GM12878 (cell line): ENCODE data around the gene INTS6. TPM values are rescaled to one million over a fixed set of nuclear protein-coding genes. Genes with fewer than 3 reads are reported as not detected.

Source experiments
- BCL11A ChIP-seq: IDR thresholded peaks from 2 replicates; pipeline ENCODE4 v1.6.1; 2011; ENCODE audit warnings: low read depth, low read length
- BHLHE40 ChIP-seq, 2 experiments: fragments of 450-650 bp in 1 of 2; IDR thresholded peaks; 2 replicates each; pipeline ENCODE4 v1.6.1; 2011 to 2017; ENCODE audit warnings: low read depth in 2 of 2, borderline replicate concordance in 1 of 2, improper control_type of control experiment in 1 of 2, low read length in 1 of 2, mild to moderate bottlenecking in 1 of 2
- CBX5 ChIP-seq: sonication (generic); IDR thresholded peaks from 2 replicates; pipeline ENCODE4 v1.6.1; 2016; ENCODE audit warnings: low read depth, moderate library complexity, mild to moderate bottlenecking, inconsistent platforms
- CREM ChIP-seq: IDR thresholded peaks from 2 replicates; pipeline ENCODE4 v1.6.1; 2014; ENCODE audit warnings: antibody characterized with exemption, low read depth
- DPF2 ChIP-seq: fragments of 450-650 bp; IDR thresholded peaks from 2 replicates; pipeline ENCODE4 v1.6.1; 2017; ENCODE audit warnings: mild to moderate bottlenecking
- EZH2 ChIP-seq: IDR thresholded peaks from 2 replicates; pipeline ENCODE4 v1.6.1; 2012; ENCODE audit warnings: low read depth, mild to moderate bottlenecking, control low read depth, inconsistent platforms, low read length, borderline replicate concordance; ENCODE audit not compliant: control insufficient read depth
- IKZF1 ChIP-seq: fragments of 450-650 bp; conservative IDR thresholded peaks from 2 replicates; pipeline ENCODE4 v1.6.1; 2017; ENCODE audit warnings: antibody characterized with exemption, mild to moderate bottlenecking
- IRF4 ChIP-seq: IDR thresholded peaks from 2 replicates; pipeline ENCODE4 v1.6.1; 2011; ENCODE audit warnings: low read depth, low read length
- MEF2B ChIP-seq: fragments of 450-650 bp; IDR thresholded peaks from 2 replicates; pipeline ENCODE4 v1.6.1; 2018; ENCODE audit warnings: mild to moderate bottlenecking, moderate library complexity; ENCODE audit not compliant: partially characterized antibody, poor library complexity, severe bottlenecking
- MTA2 ChIP-seq: fragments of 450-650 bp; IDR thresholded peaks from 2 replicates; pipeline ENCODE4 v1.6.1; 2016; ENCODE audit warnings: low read depth, mild to moderate bottlenecking, moderate library complexity
- NBN ChIP-seq: fragments of 450-650 bp; IDR thresholded peaks from 2 replicates; pipeline ENCODE4 v1.6.1; 2016
- NR2F1 ChIP-seq: fragments of 450-650 bp; conservative IDR thresholded peaks from 2 replicates; pipeline ENCODE4 v1.6.1; 2017; ENCODE audit warnings: mild to moderate bottlenecking
- NRF1 ChIP-seq: conservative IDR thresholded peaks from 2 replicates; pipeline ENCODE4 v1.6.1; 2011; ENCODE audit warnings: mild to moderate bottlenecking, low read depth, low read length, improper control_type of control experiment
- SIX5 ChIP-seq: IDR thresholded peaks from 2 replicates; pipeline ENCODE4 v1.6.1; 2011; ENCODE audit warnings: mild to moderate bottlenecking, low read depth, low read length, moderate library complexity; ENCODE audit not compliant: severe bottlenecking
- SUZ12 ChIP-seq: fragments of 200-600 bp; sonication (generic); IDR thresholded peaks from one replicate; pipeline ENCODE4 v1.6.1; 2018; ENCODE audit warnings: antibody characterized with exemption, mild to moderate bottlenecking; ENCODE audit not compliant: unreplicated experiment
- ZBED1 ChIP-seq: IDR thresholded peaks from 2 replicates; pipeline ENCODE4 v1.6.1; 2016; ENCODE audit warnings: borderline replicate concordance
- ZNF207 ChIP-seq: fragments of 450-650 bp; IDR thresholded peaks from 2 replicates; pipeline ENCODE4 v1.6.1; 2014; ENCODE audit warnings: antibody characterized with exemption, mild to moderate bottlenecking, borderline replicate concordance
- polyA plus RNA-seq, 11 experiments: library from polyadenylated mRNA; depleted of rRNA in 4 of 11; unstranded in 6 of 11; stranded (reverse) in 5 of 11; fragments of >200 nt; fragmentation: Nextera tagmentation in 4 of 11; fragmentation: Illumina TruSeq in 1 of 11; extraction: Ambion mirVana in 4 of 11; extraction: Trizol in 1 of 11; gene quantifications; 1 replicate in 1 of 11; 2 replicates in 10 of 11; pipeline versions ENCODE4 v1.2.1 to v1.2.3, GENCODE V29; 2011 to 2016; ENCODE audit warnings: inconsistent platforms in 2 of 11, missing spikeins in 2 of 11, low read depth in 1 of 11
- total RNA-seq, 4 experiments: library from RNA; depleted of rRNA in 3 of 4; stranded (reverse); fragments of >200 nt in 3 of 4; fragmentation: Illumina TruSeq in 1 of 4; extraction: Trizol in 1 of 4; gene quantifications; 2 replicates each; pipeline versions ENCODE4 v1.2.1 to v1.2.3, GENCODE V29; 2013 to 2021
- TF ChIP-seq, protein P1 (sequence below): fragments of 450-650 bp; IDR thresholded peaks from 2 replicates; pipeline ENCODE4 v1.6.1; 2017; ENCODE audit warnings: mild to moderate bottlenecking, low read depth, inconsistent platforms; ENCODE audit not compliant: poor library complexity, severe bottlenecking
- TF ChIP-seq, protein P2 (sequence below): fragments of 450-650 bp; IDR thresholded peaks from 2 replicates; pipeline ENCODE4 v1.6.1; 2017; ENCODE audit warnings: low read depth, mild to moderate bottlenecking, moderate library complexity
- TF ChIP-seq, protein P3 (sequence below): fragments of 450-650 bp; IDR thresholded peaks from 2 replicates; pipeline ENCODE4 v1.6.1; 2017; ENCODE audit warnings: mild to moderate bottlenecking, moderate library complexity
- TF ChIP-seq, protein P4 (sequence below): fragments of 450-650 bp; IDR thresholded peaks from 2 replicates; pipeline ENCODE4 v1.6.1; 2018; ENCODE audit warnings: mild to moderate bottlenecking, low read depth, moderate library complexity; ENCODE audit not compliant: partially characterized antibody

Gene INTS6
- total and polyA plus RNA-seq, 10 of the 15 experiments (the other 5 are each of a cell fraction or from before 2014, with no cell fraction given), result 7.2 to 57.7 (median 30.9) TPM

DNA sequence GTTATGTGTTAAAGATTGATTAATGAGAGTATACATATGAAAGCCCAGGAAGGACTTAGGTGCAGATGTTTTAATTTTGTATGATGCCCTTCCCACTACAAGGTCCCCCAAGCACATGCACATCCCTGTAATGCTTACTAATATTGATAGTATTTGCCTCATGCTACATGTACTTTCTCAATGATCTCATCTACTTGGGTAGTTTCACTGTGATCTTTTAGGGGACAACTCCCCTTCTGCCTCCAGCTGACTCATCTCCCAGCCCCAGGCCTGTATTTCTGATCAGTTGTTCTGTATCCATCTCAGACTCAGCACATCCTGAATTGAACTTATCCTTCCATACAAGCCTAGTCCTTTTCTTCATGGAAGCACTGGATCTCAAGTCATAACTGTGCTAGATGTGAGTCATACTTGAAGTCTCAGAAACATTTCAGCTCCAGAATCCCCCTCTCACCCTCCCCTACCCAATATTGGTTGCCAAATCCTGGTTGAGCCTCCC, 49.4 kb upstream of the INTS6 start (continued):
- TF ChIP-seq EZH2 (no peak), NBN (peak; percentile 51; the same call in 1 of the 2 replicates), CBX5 (peak; percentile 82; the same call in 1 of the 2 replicates), ZBED1 (peak; percentile 85; the same call in 1 of the 2 replicates), MEF2B (peak; percentile 16), ZNF207 (no peak), BHLHE40 (IDR thresholded peaks at IDR 0.05; ENCODE audit: borderline replicate concordance in 1 of 2, low read depth in 2 of 2, low read length in 1 of 2) (peak; percentile 87 to 88), CREM (peak; percentile 91), IRF4 (peak; percentile 97), DPF2 (peak; percentile 96), IKZF1 (peak; percentile 89), NRF1 (no peak), BCL11A (peak; percentile 91; the same call in 1 of the 2 replicates), SUZ12 (no peak), SIX5 (no peak), NR2F1 (peak; percentile 66), MTA2 (peak; percentile 64)
- TF ChIP-seq, protein P1, sequence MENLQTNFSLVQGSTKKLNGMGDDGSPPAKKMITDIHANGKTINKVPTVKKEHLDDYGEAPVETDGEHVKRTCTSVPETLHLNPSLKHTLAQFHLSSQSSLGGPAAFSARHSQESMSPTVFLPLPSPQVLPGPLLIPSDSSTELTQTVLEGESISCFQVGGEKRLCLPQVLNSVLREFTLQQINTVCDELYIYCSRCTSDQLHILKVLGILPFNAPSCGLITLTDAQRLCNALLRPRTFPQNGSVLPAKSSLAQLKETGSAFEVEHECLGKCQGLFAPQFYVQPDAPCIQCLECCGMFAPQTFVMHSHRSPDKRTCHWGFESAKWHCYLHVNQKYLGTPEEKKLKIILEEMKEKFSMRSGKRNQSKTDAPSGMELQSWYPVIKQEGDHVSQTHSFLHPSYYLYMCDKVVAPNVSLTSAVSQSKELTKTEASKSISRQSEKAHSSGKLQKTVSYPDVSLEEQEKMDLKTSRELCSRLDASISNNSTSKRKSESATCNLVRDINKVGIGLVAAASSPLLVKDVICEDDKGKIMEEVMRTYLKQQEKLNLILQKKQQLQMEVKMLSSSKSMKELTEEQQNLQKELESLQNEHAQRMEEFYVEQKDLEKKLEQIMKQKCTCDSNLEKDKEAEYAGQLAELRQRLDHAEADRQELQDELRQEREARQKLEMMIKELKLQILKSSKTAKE, result peak; percentile 48
- TF ChIP-seq, protein P2, sequence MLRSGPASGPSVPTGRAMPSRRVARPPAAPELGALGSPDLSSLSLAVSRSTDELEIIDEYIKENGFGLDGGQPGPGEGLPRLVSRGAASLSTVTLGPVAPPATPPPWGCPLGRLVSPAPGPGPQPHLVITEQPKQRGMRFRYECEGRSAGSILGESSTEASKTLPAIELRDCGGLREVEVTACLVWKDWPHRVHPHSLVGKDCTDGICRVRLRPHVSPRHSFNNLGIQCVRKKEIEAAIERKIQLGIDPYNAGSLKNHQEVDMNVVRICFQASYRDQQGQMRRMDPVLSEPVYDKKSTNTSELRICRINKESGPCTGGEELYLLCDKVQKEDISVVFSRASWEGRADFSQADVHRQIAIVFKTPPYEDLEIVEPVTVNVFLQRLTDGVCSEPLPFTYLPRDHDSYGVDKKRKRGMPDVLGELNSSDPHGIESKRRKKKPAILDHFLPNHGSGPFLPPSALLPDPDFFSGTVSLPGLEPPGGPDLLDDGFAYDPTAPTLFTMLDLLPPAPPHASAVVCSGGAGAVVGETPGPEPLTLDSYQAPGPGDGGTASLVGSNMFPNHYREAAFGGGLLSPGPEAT, result peak; percentile 65; the same call in 1 of the 2 replicates
- TF ChIP-seq, protein P3, sequence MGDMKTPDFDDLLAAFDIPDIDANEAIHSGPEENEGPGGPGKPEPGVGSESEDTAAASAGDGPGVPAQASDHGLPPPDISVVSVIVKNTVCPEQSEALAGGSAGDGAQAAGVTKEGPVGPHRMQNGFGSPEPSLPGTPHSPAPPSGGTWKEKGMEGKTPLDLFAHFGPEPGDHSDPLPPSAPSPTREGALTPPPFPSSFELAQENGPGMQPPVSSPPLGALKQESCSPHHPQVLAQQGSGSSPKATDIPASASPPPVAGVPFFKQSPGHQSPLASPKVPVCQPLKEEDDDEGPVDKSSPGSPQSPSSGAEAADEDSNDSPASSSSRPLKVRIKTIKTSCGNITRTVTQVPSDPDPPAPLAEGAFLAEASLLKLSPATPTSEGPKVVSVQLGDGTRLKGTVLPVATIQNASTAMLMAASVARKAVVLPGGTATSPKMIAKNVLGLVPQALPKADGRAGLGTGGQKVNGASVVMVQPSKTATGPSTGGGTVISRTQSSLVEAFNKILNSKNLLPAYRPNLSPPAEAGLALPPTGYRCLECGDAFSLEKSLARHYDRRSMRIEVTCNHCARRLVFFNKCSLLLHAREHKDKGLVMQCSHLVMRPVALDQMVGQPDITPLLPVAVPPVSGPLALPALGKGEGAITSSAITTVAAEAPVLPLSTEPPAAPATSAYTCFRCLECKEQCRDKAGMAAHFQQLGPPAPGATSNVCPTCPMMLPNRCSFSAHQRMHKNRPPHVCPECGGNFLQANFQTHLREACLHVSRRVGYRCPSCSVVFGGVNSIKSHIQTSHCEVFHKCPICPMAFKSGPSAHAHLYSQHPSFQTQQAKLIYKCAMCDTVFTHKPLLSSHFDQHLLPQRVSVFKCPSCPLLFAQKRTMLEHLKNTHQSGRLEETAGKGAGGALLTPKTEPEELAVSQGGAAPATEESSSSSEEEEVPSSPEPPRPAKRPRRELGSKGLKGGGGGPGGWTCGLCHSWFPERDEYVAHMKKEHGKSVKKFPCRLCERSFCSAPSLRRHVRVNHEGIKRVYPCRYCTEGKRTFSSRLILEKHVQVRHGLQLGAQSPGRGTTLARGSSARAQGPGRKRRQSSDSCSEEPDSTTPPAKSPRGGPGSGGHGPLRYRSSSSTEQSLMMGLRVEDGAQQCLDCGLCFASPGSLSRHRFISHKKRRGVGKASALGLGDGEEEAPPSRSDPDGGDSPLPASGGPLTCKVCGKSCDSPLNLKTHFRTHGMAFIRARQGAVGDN, result no peak
- TF ChIP-seq, protein P4, sequence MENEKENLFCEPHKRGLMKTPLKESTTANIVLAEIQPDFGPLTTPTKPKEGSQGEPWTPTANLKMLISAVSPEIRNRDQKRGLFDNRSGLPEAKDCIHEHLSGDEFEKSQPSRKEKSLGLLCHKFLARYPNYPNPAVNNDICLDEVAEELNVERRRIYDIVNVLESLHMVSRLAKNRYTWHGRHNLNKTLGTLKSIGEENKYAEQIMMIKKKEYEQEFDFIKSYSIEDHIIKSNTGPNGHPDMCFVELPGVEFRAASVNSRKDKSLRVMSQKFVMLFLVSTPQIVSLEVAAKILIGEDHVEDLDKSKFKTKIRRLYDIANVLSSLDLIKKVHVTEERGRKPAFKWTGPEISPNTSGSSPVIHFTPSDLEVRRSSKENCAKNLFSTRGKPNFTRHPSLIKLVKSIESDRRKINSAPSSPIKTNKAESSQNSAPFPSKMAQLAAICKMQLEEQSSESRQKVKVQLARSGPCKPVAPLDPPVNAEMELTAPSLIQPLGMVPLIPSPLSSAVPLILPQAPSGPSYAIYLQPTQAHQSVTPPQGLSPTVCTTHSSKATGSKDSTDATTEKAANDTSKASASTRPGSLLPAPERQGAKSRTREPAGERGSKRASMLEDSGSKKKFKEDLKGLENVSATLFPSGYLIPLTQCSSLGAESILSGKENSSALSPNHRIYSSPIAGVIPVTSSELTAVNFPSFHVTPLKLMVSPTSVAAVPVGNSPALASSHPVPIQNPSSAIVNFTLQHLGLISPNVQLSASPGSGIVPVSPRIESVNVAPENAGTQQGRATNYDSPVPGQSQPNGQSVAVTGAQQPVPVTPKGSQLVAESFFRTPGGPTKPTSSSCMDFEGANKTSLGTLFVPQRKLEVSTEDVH, result no peak
